GM12878 (cell line): ENCODE measurements around the gene AFTPH. TPM values are rescaled to one million over a fixed set of nuclear protein-coding genes. Genes with fewer than 3 reads are reported as not detected.

Source experiments
- ATAC-seq: fragments of 200-7000 bp; cut with Tn5 transposase; 3 replicates; pipeline ENCODE4 v1.9.1; 2020; ENCODE audit warnings: mild to moderate bottlenecking, moderate library complexity
- BruUV-seq: library from RNA; stranded (reverse); fragments of 400-500 nt; replicated peaks from 2 replicates; lab custom pipeline; 2021; lab: Mats Ljungman, UMichigan
- CTCF ChIA-PET: fragments of 300-600 bp; sonication (Branson Sonifier 250); formaldehyde crosslinking; extraction: SDS; loops from one replicate; lab custom pipeline; 2021; ENCODE audit warnings: inconsistent platforms; lab: Yijun Ruan, JAX
- POLR2A ChIA-PET: fragments of 350-600 bp; formaldehyde crosslinking; extraction: SDS; loops from one replicate; lab custom pipeline; 2021; ENCODE audit warnings: inconsistent platforms; lab: Charles Lee
- RAD21 ChIA-PET: fragments of 300-600 bp; sonication (Branson Sonifier 250); formaldehyde crosslinking; loops from one replicate; lab custom pipeline; 2023; ENCODE audit warnings: antibody characterized with exemption; ENCODE audit not compliant: unreplicated experiment; lab: Charles Lee
- SMC1A ChIA-PET: fragments of 300-600 bp; sonication (Branson Sonifier 250); formaldehyde crosslinking; loops from one replicate; lab custom pipeline; 2023; ENCODE audit not compliant: unreplicated experiment, uncharacterized antibody; lab: Charles Lee
- DNase-seq: peaks from one replicate; pipeline ENCODE4 v3.0.0-alpha.2; 2011; ENCODE audit warnings: low read depth, low spot score
- FAIRE-seq: peaks from 3 replicates; lab custom pipeline; 2011; peaks lifted over from hg19 to GRCh38; lab: Jason Lieb, UNC
- H2AFZ ChIP-seq: 2 replicates; pipeline ENCODE4 v1.6.0; 2011; ENCODE audit warnings: low read depth, low read length, control low read depth; ENCODE audit not compliant: control insufficient read depth
- H3K27ac ChIP-seq: 2 replicates; pipeline ENCODE4 v1.5.1; 2011; ENCODE audit warnings: control low read depth; ENCODE audit not compliant: control insufficient read depth, insufficient read depth
- H3K27me3 ChIP-seq, 2 experiments: replicated peaks in 1 of 2; 2 replicates each; pipeline versions ENCODE4 v1.6.0 to v1.6.1; 2011; ENCODE audit warnings: low read length in 1 of 2; ENCODE audit not compliant: control insufficient read depth in 2 of 2, insufficient read depth in 2 of 2
- H3K36me3 ChIP-seq, 2 experiments: 2 replicates each; pipeline ENCODE4 v1.5.1; 2011; ENCODE audit warnings: low read length in 1 of 2; ENCODE audit not compliant: control insufficient read depth in 2 of 2, insufficient read depth in 2 of 2
- H3K4me1 ChIP-seq: 2 replicates; pipeline ENCODE4 v1.6.1; 2011; ENCODE audit warnings: mild to moderate bottlenecking, low read length, moderate library complexity, mixed read lengths; ENCODE audit not compliant: control insufficient read depth, insufficient read depth
- H3K4me2 ChIP-seq: 2 replicates; pipeline ENCODE4 v1.6.0; 2011; ENCODE audit warnings: control low read depth; ENCODE audit not compliant: control insufficient read depth, insufficient read depth
- H3K4me3 ChIP-seq: fragments of 200-600 bp; sonication (generic); 2 replicates; pipeline ENCODE4 v1.5.1; 2016
- H3K79me2 ChIP-seq: 2 replicates; pipeline ENCODE4 v1.6.0; 2011; ENCODE audit warnings: low read length; ENCODE audit not compliant: control insufficient read depth, insufficient read depth
- H3K9ac ChIP-seq: 2 replicates; pipeline ENCODE4 v1.8.0; 2011; ENCODE audit warnings: low read length, control low read depth, mixed read lengths; ENCODE audit not compliant: control insufficient read depth, insufficient read depth
- H3K9me3 ChIP-seq: replicated peaks from 3 replicates; pipeline ENCODE4 v1.5.1; 2011; ENCODE audit warnings: mild to moderate bottlenecking, low read length; ENCODE audit not compliant: control insufficient read depth, insufficient read depth
- H4K20me1 ChIP-seq: 2 replicates; pipeline ENCODE4 v1.6.0; 2011; ENCODE audit not compliant: control insufficient read depth, insufficient read depth
- ASH2L ChIP-seq: fragments of 300-600, 200-600 bp; sonication (generic); IDR thresholded peaks from 2 replicates; pipeline ENCODE4 v1.6.1; 2017; ENCODE audit warnings: low read depth, mild to moderate bottlenecking, borderline replicate concordance
- GATAD2B ChIP-seq: fragments of 450-650 bp; conservative IDR thresholded peaks from 2 replicates; pipeline ENCODE4 v1.6.1; 2017; ENCODE audit warnings: low read depth, mild to moderate bottlenecking, moderate library complexity
- JUND ChIP-seq: IDR thresholded peaks from 2 replicates; pipeline ENCODE4 v1.6.1; 2012; ENCODE audit warnings: low read depth, mild to moderate bottlenecking, low read length, improper control_type of control experiment, moderate library complexity
- NBN ChIP-seq: fragments of 450-650 bp; IDR thresholded peaks from 2 replicates; pipeline ENCODE4 v1.6.1; 2016
- NFXL1 ChIP-seq: fragments of 450-650 bp; IDR thresholded peaks from 2 replicates; pipeline ENCODE4 v1.6.1; 2017; ENCODE audit warnings: antibody characterized with exemption, mild to moderate bottlenecking, borderline replicate concordance
- YBX1 ChIP-seq: fragments of 450-650 bp; IDR thresholded peaks from 2 replicates; pipeline ENCODE4 v1.6.1; 2016; ENCODE audit warnings: antibody characterized with exemption
- ZNF24 ChIP-seq: fragments of 450-650 bp; IDR thresholded peaks from 2 replicates; pipeline ENCODE4 v1.6.1; 2017; ENCODE audit warnings: antibody characterized with exemption, mild to moderate bottlenecking
- ZNF622 ChIP-seq: fragments of 450-650 bp; IDR thresholded peaks from 2 replicates; pipeline ENCODE4 v1.6.1; 2017; ENCODE audit warnings: mild to moderate bottlenecking, inconsistent platforms
- ZNF687 ChIP-seq: fragments of 450-650 bp; IDR thresholded peaks from 2 replicates; pipeline ENCODE4 v1.6.1; 2017; ENCODE audit warnings: mild to moderate bottlenecking, moderate library complexity
- in situ Hi-C: fragments of 300-500 bp; cut with MboI; formaldehyde crosslinking; loops from 9 replicates; pipeline ENCODE4 v1.14.3; 2018; ENCODE audit warnings: mixed read lengths
- intact Hi-C: fragments of 100-400 bp; cut with micrococcal nuclease; formaldehyde crosslinking; loops from one replicate; pipeline ENCODE4 v1.14.2; 2022; ENCODE audit not compliant: unreplicated experiment
- polyA plus RNA-seq, 11 experiments: library from polyadenylated mRNA; depleted of rRNA in 4 of 11; unstranded in 6 of 11; stranded (reverse) in 5 of 11; fragments of >200 nt; fragmentation: Nextera tagmentation in 4 of 11; fragmentation: Illumina TruSeq in 1 of 11; extraction: Ambion mirVana in 4 of 11; extraction: Trizol in 1 of 11; gene quantifications; 1 replicate in 1 of 11; 2 replicates in 10 of 11; pipeline versions ENCODE4 v1.2.1 to v1.2.3, GENCODE V29; 2011 to 2016; ENCODE audit warnings: inconsistent platforms in 2 of 11, missing spikeins in 2 of 11, low read depth in 1 of 11
- total RNA-seq, 4 experiments: library from RNA; depleted of rRNA in 3 of 4; stranded (reverse); fragments of >200 nt in 3 of 4; fragmentation: Illumina TruSeq in 1 of 4; extraction: Trizol in 1 of 4; gene quantifications; 2 replicates each; pipeline versions ENCODE4 v1.2.1 to v1.2.3, GENCODE V29; 2013 to 2021
- TF ChIP-seq, protein P1 (sequence below), 3 experiments: IDR thresholded peaks in 2 of 3; conservative IDR thresholded peaks in 1 of 3; 2 replicates each; pipeline ENCODE4 v1.5.1; 2011; ENCODE audit warnings: low read depth in 3 of 3, low read length in 3 of 3, mild to moderate bottlenecking in 3 of 3, control low read depth in 2 of 3, moderate library complexity in 2 of 3, inconsistent platforms in 1 of 3, mixed read lengths in 1 of 3; ENCODE audit not compliant: control insufficient read depth in 2 of 3, insufficient read depth in 1 of 3; ENCODE audit errors: extremely low read depth in 1 of 3
- TF ChIP-seq, protein P2 (sequence below): IDR thresholded peaks from 2 replicates; pipeline ENCODE4 v1.6.1; 2012; ENCODE audit warnings: low read depth, low read length, improper control_type of control experiment

AFTPH gene
- total and polyA plus RNA-seq, 10 of the 15 experiments (the other 5 are each of a cell fraction or from before 2014, with no cell fraction given) = 25.6 to 77.3 (median 39.5) TPM

DNA sequence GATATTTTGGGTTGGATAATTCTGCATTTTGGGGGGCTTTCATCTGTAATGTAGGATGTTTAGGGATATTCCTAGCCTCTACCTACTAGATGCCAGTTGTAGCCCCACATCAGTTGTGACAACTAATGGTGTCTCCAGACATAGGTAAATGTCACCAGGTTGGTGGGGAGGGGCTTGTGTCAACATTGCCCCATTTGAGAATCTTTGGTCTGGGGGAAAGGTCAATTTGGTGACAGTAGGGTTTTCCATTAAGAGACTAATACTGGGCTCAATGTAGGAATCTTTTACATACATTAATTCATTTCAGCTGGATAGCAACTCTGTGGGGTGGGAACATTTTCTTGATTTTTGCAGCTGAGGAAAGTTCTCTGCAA lies 6.6 kb upstream of the AFTPH start:
- no peak overlapping the region for H3K27ac ChIP-seq
- H2AFZ ChIP-seq = no peak overlapping the region
- no peak overlapping the region for H3K4me2 ChIP-seq
- intact Hi-C loops = no loop called here
- H4K20me1 ChIP-seq = no peaks in the 10 kb centered on the region
- no peak overlapping the region for H3K4me3 ChIP-seq
- H3K4me1 ChIP-seq = no peaks in the 10 kb centered on the region
- ATAC-seq = no peak
- no peak for FAIRE-seq
- no peaks in the 10 kb centered on the region for H3K36me3 ChIP-seq
- in situ Hi-C loops = no loop called here
- POLR2A ChIA-PET = no interaction called here
- BruUV-seq = no TSS peak
- CTCF ChIA-PET = interaction anchor here (1.2 to 4.9 kb wide), 6 partner anchors 29 to 314 kb away, joined by 3 to 22 read pairs (median 8); no protein-coding TSS in a partner anchor
- no peak for DNase-seq
- TF ChIP-seq ASH2L (no peak), ZNF687 (no peak), NBN (no peak), NFXL1 (no peak), JUND (no peak), ZNF24 (no peak), ZNF622 (no peak), YBX1 (no peak), GATAD2B (no peak)
- TF ChIP-seq, protein P1, sequence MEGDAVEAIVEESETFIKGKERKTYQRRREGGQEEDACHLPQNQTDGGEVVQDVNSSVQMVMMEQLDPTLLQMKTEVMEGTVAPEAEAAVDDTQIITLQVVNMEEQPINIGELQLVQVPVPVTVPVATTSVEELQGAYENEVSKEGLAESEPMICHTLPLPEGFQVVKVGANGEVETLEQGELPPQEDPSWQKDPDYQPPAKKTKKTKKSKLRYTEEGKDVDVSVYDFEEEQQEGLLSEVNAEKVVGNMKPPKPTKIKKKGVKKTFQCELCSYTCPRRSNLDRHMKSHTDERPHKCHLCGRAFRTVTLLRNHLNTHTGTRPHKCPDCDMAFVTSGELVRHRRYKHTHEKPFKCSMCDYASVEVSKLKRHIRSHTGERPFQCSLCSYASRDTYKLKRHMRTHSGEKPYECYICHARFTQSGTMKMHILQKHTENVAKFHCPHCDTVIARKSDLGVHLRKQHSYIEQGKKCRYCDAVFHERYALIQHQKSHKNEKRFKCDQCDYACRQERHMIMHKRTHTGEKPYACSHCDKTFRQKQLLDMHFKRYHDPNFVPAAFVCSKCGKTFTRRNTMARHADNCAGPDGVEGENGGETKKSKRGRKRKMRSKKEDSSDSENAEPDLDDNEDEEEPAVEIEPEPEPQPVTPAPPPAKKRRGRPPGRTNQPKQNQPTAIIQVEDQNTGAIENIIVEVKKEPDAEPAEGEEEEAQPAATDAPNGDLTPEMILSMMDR (IDR thresholded peaks at IDR 0.05 in 2 of 3, conservative IDR thresholded peaks at IDR 0.05 in 1 of 3; ENCODE audit: control insufficient read depth in 2 of 3, extremely low read depth in 1 of 3, insufficient read depth in 1 of 3, low read depth in 3 of 3, low read length in 3 of 3) = no peak
- TF ChIP-seq, protein P2, sequence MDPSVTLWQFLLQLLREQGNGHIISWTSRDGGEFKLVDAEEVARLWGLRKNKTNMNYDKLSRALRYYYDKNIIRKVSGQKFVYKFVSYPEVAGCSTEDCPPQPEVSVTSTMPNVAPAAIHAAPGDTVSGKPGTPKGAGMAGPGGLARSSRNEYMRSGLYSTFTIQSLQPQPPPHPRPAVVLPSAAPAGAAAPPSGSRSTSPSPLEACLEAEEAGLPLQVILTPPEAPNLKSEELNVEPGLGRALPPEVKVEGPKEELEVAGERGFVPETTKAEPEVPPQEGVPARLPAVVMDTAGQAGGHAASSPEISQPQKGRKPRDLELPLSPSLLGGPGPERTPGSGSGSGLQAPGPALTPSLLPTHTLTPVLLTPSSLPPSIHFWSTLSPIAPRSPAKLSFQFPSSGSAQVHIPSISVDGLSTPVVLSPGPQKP = no peak
- TF ChIP-seq, all 136 proteins: peak for 0
- Histone ChIP-seq H3K9me3 (no peaks in the 10 kb centered on the region), H3K9ac (no peak overlapping the region), H3K79me2 (no peaks in the 10 kb centered on the region), H3K27me3 (peaks cover 0 to 6% of the 10 kb centered on the region in 2 experiments; a peak in 1 of 4 replicates)
- SMC1A ChIA-PET = interaction anchor here (0.6 to 2.0 kb wide), 2 partner anchors 187 to 379 kb away, joined by 3 to 8 read pairs; no protein-coding TSS in a partner anchor
- RAD21 ChIA-PET = no interaction called here
